ENCODE measurements around the gene VSIG4. TPM values are rescaled to one million over a fixed set of nuclear protein-coding genes. Genes with fewer than 3 reads are reported as not detected.

Gene VSIG4
- total and polyA plus RNA-seq, 2 of the 13 experiments (the other 11 are each of a cell fraction or from before 2014, with no cell fraction given): not detected

- TF ChIP-seq ZNF883 (CRISPR knock-in tag; IDR thresholded peaks at IDR 0.05; ENCODE audit: not compliant biosample characterization): no peak
- TF ChIP-seq ZBTB46 (CRISPR knock-in tag; IDR thresholded peaks at IDR 0.05; ENCODE audit: borderline replicate concordance): no peak
- TF ChIP-seq ZNF850 (CRISPR knock-in tag; conservative IDR thresholded peaks at IDR 0.05): no peak
- TF ChIP-seq THAP11 (CRISPR knock-in tag; IDR thresholded peaks at IDR 0.05): no peak
- TF ChIP-seq MXI1 (IDR thresholded peaks at IDR 0.05; ENCODE audit: borderline replicate concordance, low read depth, low read length): no peak
Observed at GRCh38 chrX:66002824-66003680, 36.8 kb downstream of the VSIG4 start (continued).

DNA sequence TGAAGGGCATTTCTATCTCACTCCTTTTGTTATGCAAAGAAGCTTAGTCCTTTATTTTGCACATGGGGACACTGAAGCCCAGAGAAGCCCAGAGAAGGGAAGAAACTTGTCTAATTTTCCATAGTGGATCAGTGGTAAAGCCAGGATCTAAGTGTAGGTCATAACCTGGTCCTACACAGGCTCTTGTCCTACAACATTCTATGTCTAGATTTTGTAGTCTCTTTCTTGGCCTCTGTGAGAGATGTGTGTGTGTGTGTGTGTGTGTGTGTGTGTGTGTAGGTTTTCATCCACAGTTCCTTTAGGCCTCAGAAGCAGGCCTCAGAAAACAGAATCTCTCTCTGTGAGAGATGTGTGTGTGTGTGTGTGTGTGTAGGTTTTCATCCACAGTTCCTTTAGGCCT, 38.3 kb downstream of the VSIG4 start:
- CTCF ChIA-PET (ENCODE audit: low intra/inter-chr PET ratio, low total read pairs): no interaction called here
- TF ChIP-seq FOXM1 (CRISPR knock-in tag; IDR thresholded peaks at IDR 0.05) (no peak), HNRNPUL1 (IDR thresholded peaks at IDR 0.05; ENCODE audit: low read depth, low read length) (no peak), DR1 (CRISPR knock-in tag; IDR thresholded peaks at IDR 0.05) (no peak), MAFF (IDR thresholded peaks at IDR 0.05; ENCODE audit: low read depth, low read length) (no peak), MED13 (CRISPR knock-in tag; IDR thresholded peaks at IDR 0.05) (no peak), CSRNP1 (CRISPR knock-in tag; IDR thresholded peaks at IDR 0.05) (no peak), XBP1 (CRISPR knock-in tag; IDR thresholded peaks at IDR 0.05) (no peak), MEF2D (CRISPR knock-in tag; IDR thresholded peaks at IDR 0.05) (no peak), ZBTB38 (CRISPR knock-in tag; IDR thresholded peaks at IDR 0.05) (no peak), TFE3 (CRISPR knock-in tag; IDR thresholded peaks at IDR 0.05) (no peak)
- TF ChIP-seq, protein P1, sequence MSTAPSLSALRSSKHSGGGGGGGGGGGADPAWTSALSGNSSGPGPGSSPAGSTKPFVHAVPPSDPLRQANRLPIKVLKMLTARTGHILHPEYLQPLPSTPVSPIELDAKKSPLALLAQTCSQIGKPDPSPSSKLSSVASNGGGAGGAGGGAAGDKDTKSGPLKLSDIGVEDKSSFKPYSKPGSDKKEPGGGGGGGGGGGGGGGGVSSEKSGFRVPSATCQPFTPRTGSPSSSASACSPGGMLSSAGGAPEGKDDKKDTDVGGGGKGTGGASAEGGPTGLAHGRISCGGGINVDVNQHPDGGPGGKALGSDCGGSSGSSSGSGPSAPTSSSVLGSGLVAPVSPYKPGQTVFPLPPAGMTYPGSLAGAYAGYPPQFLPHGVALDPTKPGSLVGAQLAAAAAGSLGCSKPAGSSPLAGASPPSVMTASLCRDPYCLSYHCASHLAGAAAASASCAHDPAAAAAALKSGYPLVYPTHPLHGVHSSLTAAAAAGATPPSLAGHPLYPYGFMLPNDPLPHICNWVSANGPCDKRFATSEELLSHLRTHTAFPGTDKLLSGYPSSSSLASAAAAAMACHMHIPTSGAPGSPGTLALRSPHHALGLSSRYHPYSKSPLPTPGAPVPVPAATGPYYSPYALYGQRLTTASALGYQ (CRISPR knock-in tag; IDR thresholded peaks at IDR 0.05): no peak

More for the DNA sequence above, 38.3 kb downstream of the VSIG4 start:
- no peak overlapping the region for H3K4me3 ChIP-seq (replicated peaks in 1 of 3; ENCODE audit: insufficient read depth in 1 of 3, low read depth in 2 of 3, low read length in 3 of 3)
- no peaks in the 10 kb centered on the region for H3K79me2 ChIP-seq (ENCODE audit: insufficient read depth, low read length)
- no peak overlapping the region for H2AFZ ChIP-seq (ENCODE audit: low read length)
- H3K4me2 ChIP-seq (ENCODE audit: low read depth, low read length): no peak overlapping the region
- intact Hi-C loops (cut with micrococcal nuclease; ENCODE audit: unreplicated experiment) (no loop called here), in situ Hi-C loops (cut with HindIII; ENCODE audit: extremely low pct_ligation_motif_present, low pct_unique_long_range_greater_than_20kb) (no loop called here)
- ATAC-seq: no peak
- no TSS peak for BruUV-seq (replicated peaks)
- H3K9me3 ChIP-seq (ENCODE audit: low read length): no peaks in the 10 kb centered on the region
- DNase-seq (ENCODE audit: low spot score): no peak
- POLR2A ChIA-PET: no interaction called here
- H3K27me3 ChIP-seq (ENCODE audit: control insufficient read depth in 1 of 2, insufficient read depth in 2 of 2, low read length in 2 of 2): no peaks in the 10 kb centered on the region
- no peaks in the 10 kb centered on the region for H4K20me1 ChIP-seq (ENCODE audit: insufficient read depth, low read length)
- no peak overlapping the region for H3K9ac ChIP-seq (ENCODE audit: insufficient read depth, low read depth, low read length)
- no peaks in the 10 kb centered on the region for H3K4me1 ChIP-seq (ENCODE audit: insufficient read depth, low read length)
- H3K27ac ChIP-seq (ENCODE audit: extremely low read length, insufficient read depth, low read length): no peak overlapping the region
- H3K36me3 ChIP-seq (replicated peaks in 1 of 2; ENCODE audit: control insufficient read depth in 1 of 2, insufficient read depth in 2 of 2, low read length in 2 of 2): no peaks in the 10 kb centered on the region
- no peak for FAIRE-seq

Measured in HepG2 (cell line).